GM20431 (cell line): ENCODE data around the gene RACK1.

Source experiments
- in situ Hi-C: fragments of 300-500 bp; cut with MseI, MboI; formaldehyde crosslinking; loops from one replicate; pipeline ENCODE4 v1.15.0; 2020; ENCODE audit warnings: low sequenced_read_pairs; ENCODE audit not compliant: unreplicated experiment

Gene RACK1

DNA sequence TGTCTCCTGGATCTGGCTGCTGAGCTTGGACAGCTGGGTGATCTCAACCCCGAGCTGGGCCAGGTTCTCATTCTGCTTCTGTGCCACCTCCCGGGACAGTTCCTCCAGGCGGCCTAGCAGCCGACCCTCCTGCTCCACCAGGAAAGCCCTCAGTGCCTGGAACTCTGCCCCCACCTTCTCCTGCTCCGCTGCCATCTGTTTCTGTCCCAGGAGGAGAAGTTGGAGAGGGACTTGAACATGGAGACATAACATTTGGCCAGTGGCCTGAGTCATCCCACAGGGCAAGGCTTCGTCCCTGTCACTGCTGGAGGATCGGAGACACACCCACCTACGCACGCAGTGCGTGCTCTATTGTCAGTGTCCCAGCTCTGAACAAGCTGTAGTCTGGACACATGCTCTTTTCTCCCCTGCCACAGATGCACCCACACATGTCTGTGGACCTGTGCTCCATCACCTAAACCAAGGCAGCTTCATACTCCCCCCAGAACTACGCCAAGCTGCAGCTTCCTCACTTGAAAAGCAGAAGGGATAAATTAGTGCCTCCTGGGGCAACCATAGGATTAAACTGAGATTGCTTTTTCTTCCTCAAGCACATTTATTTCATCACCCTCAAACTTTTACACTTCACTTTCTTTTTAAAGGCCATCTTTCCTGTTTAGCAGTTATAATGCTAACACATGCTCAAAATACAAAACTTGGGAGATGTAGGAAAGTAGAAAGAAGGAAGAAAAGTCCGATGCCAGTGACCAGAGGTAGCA is 43.6 kb downstream of the RACK1 start:
- in situ Hi-C loops = no loop called here

DNA sequence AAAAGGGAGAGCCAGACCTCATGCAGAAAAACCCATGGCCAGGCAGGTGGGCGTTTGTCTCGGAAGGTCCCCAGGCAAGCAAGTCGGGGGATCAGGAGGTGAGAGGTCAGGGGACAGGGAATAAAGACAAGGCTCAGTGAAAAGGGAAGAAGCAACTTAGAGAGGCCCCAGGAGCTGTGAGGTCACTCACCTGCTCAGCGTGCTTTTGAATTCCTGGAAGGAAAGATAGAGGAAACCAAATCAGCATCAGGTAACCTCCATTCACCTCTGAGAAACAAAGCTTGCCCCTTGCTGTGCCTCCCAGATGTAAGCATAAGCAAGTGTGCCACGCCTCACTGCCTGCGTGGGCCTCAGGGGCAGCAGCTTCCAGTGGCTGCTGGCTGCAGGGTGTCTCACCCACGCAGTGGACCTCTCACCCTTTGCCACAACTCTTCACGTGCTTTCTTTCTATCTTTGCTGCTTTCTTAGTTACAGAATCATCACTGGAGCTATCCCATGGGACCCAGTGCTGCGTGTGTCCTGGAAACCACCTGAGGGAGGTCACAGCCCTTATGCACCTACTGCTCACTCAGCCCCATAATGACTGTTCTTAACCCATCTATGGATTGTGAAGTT is 44.7 kb downstream of the RACK1 start:
- in situ Hi-C loops = no loop called here

DNA sequence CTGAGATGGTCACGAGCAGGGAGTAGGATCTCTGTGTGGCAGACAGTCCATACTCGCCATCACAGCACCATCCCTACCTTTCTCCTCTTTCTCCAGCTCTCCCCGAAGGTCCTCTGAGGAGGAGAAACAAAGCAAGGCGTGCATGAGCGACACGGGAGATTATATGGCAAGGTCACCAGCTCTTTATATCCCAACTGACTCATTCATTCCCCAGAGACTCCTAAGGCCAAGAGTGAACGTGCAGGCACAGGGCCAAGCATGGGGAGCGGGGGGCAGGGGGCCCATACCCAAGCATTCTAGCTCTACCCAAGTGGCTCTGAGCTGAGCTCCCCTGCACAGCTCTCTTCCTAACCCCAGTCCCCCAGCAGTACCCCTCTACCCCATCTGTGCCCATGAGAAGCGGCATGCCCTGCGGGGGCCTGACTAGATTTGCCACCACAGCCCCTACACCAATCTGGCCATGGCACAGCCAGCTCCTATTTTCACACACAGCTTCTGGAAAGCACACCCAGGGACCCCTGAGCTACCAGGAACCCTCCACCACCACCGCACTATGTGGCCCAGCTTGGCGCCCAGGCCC is 45.5 kb downstream of the RACK1 start:
- in situ Hi-C loops = no loop called here

GRCh38 chr5:181197326-181197951 is 46.3 kb downstream of the RACK1 start:
- in situ Hi-C loops = no loop called here

GRCh38 chr5:181195249-181195761 is 48.4 kb downstream of the RACK1 start:
- in situ Hi-C loops = no loop called here

GRCh38 chr5:181194489-181195248 is 49.0 kb downstream of the RACK1 start:
- in situ Hi-C loops = no loop called here

GRCh38 chr5:181193656-181194055 is 50.0 kb downstream of the RACK1 start:
- in situ Hi-C loops = no loop called here

DNA sequence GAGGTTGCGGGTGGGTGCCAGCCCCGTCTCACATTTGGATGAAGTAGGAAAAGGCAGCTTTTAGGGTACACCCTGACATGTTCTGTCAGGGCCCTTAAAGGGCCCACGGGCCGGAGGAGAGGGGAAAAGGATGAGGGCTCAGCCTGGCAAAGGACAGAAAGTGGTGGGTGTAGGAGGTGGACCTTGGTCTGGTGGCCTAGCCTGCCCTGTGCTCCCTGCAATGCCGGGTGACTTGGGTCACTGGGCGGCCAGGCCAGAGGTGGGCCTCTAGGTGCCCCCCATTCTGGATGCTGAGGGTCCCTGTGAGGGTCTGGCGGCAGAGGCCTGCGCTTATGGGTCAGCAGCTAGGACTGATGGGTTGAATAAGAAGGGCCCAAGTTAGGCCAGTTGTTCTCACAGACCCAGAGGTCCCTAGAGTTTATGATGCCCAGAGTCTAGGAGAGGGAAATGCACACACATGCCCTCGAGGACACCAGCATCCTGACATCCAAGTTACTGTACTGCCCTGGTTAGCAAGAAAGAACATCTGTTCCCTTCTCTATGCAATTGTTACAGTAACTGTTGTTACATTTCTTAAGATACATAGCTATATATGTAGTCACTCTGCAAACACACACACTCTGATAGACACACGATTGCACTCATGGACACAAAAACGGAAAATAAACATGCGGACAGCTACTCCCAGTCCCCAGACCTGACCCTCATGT is 51.2 kb downstream of the RACK1 start:
- in situ Hi-C loops = no loop called here

- in situ Hi-C loops = no loop called here
These were observed 52.0 kb downstream of the RACK1 start for GRCh38 chr5:181191526-181192336.

DNA sequence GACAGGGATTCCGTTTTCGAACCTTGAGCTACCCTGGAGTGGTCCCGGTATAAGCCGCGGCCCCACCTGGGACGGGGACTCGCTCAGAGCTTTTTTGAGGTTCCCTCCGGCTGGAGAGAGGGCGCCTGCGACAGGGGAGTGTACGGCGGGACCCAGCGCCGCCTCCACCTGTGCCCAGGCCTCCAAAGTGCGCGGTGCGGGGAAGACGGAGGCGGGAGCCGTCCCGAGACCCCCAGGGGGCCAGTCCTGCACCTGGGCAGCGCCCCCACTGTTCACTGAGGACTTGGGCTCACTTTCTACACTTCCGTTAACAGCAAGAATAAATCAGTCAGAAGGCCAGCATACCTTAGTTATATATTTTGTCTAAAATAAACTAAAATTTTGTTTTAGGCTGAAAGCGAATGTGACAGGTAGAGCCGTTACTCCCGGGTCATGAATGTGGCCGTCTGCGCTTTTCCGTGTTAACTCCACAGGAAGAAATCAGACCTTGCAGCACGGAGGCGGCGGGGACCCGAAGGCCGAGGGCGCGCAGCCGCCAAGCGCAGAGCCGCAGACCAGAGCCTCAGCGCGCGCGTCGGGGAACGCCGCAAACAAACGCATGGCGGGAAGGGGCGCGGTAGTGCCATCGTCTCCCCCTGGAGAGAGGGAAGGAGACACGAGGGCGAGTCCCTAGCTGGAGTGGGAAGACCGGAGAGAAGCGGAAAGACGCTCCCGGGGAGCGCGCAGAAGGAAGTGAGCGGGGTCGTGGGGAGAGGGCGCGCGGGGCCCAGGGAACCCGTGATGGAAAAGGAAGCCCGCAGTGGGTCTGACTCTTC is 52.8 kb downstream of the RACK1 start:
- in situ Hi-C loops = no loop called here

- in situ Hi-C loops = no loop called here
These were observed 53.6 kb downstream of the RACK1 start for GRCh38 chr5:181189962-181190710.

DNA sequence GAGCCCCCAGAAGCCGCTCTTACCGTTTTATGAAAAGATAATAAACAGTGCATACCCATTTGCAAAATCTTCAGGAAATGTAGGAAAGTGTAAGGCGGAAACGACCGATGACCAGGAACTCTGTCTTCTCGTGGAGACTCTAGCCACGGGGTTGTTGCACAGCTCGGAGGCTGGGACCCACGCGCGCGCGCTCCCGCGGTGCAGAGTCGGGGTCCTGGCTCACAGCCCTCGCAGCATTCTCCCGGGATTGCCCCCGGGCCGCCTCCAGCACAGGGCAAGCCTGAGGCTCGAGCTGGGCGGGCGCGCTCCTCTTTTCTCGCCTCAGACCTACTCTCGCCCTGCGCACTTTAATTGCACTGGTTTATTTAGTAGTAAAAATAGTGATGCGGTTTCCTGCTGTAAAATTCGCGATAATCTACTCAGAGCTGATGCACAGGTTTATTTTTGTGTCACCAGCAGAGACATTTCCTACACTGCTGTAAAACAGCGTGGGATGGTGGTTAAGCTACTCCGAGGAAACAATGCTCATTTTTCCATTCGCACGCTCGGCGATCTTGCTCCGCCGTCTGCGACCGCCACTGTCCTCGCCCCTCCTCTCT is 54.2 kb downstream of the RACK1 start:
- in situ Hi-C loops = no loop called here

GRCh38 chr5:181188700-181189362 is 54.9 kb downstream of the RACK1 start:
- in situ Hi-C loops = no loop called here

DNA sequence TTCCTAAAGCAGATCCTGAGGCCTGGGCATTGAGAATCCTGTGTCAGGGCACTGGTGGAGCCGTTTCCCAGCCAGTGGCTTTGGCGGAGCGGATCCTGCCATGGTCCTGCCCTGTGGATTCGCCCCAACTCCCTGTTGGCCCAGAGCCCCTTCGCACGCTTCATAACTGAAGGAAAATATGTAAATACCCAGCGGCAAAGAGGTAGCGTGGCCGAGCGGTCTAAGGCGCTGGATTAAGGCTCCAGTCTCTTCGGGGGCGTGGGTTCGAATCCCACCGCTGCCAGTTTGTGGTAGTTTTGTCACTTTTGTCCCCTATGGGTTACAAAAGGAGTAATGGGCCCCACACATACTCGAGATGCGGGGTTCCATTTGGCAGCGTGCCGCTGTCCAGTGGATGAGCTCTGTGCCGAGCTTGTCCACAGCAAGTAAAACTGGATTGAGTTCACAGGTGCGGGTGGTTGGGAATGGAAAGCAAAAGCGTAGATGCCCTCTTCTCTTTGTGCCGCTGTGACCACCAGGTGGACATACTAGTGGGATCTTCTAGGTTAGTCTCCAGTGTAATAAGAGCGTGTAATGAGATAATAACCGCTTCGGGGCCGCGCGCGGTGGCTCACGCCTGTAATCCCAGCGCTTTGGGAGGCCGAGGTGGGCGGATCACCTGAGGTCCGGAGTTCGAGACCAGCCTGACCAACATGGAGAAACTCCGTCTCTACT is 56.0 kb downstream of the RACK1 start:
- in situ Hi-C loops = no loop called here

DNA sequence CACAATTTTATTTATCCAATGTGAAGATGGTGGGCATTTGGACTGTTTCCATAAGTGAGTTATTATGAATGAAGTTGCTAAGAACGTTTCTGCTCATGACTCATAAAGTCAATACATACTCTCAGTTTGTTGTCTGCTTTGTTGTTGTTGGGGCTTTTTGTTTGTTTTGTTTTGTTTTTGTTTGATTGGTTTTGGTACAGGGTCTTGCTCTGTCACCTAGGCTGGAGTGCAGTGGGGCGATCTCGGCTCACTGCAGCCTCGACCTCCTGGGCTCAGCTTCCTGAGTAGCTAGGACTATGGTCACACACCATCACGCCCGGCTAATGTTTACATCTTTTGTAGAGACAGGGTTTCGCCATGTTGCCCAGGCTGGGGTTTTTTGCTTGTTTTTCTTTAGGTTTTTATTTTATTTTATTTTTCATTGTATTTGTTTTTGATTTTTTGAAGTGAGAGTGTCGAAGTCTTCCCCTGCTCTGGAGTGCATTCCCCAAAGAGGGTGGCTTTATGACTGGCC is 56.7 kb downstream of the RACK1 start:
- in situ Hi-C loops = no loop called here
